GM12875 (cell line): ENCODE data around the gene CASZ1.

ENCODE experiments used
- H3K4me3 ChIP-seq: one replicate; pipeline ENCODE4 v1.5.1; 2011; ENCODE audit warnings: low read depth, low read length, control low read depth
- CTCF ChIP-seq: IDR thresholded peaks from 2 replicates; pipeline ENCODE4 v1.5.1; 2011; ENCODE audit warnings: low read depth, mild to moderate bottlenecking, control low read depth, inconsistent platforms, low read length, moderate library complexity, borderline replicate concordance; ENCODE audit not compliant: insufficient read depth

The CASZ1 gene

DNA sequence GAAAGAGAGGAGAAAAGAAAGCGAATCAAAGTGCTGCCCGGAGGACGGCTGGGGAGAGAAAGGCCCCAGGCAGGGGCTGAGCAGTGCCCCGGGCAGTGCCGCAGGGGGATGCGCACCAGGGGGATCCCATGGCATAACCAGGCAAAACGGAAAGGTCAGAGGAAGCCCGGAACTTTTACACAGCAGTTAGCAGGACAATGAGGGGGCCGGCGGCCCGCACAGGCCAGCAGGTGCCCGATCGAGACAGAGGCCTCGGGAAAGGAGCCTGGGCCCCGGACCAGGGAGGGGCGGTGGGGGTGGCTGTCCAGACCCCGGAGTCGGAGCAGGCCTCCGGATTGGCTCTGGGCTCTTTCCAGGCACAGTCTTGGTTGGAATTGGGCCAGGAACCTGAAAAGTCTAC, 86.8 kb downstream of the CASZ1 start:
- no peak overlapping the region for H3K4me3 ChIP-seq
- TF ChIP-seq CTCF: no peak

DNA sequence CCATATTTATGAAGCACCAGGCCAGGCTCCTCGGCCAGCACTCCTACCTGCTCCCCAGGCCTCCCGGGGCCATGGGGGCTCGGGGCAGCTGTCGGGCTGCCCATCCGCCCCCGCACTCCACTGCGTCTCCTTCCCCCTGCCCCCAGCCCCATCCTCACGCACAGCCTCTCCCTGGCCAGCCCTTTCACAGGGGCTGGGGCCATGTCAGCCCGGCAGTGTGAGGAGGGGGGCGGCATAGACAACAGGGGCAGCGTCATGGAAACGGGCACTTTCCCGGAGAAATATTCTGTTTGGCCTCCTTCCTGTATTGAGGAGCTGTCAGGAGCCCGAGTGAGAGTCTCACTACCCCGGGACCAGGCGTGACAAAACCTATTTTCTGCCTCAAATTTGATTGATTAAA, 87.3 kb downstream of the CASZ1 start:
- H3K4me3 ChIP-seq: no peak overlapping the region
- no peak for TF ChIP-seq CTCF

DNA sequence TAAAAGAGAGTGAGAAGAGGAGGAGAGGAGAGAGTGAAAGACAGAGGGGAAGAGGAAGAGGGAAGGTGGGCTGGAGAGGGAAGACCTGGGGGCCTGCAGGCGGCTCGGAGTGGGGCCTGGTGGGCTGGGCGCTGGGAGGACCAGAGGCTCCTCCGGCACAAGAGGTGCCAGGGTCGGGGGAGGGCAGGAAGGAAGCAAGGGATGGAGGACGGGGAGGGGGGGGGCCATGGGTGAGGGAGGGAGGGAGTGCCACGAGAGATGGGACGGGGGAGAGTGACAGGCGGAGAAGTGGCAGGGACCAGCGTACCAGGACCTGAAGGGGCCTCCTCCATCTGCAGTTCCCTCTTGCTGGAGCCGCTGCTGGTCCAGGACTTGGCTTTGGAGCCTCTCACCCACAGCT, 87.7 kb downstream of the CASZ1 start:
- H3K4me3 ChIP-seq: no peak overlapping the region

DNA sequence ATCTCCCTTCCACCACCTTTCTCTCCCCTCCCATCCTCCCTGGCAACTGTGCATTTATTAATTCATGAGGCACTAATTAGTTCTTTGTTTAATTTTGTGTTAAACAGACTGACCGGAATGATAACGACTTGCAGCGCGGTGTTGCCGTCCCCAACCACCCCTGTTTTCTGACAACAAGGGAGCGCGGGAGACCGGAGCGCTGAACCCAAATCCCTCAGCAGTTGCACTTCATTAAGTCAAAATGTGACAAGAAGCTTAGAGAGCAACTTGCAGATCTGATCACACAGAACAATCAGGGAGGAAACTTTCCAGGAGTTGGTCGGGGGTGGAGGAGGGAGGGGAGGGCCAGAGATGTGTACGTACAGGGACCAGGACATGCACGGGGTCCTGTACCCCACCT, 89.2 kb downstream of the CASZ1 start:
- H3K4me3 ChIP-seq: no peak overlapping the region
- TF ChIP-seq CTCF: no peak

More for the DNA sequence above, 87.7 kb downstream of the CASZ1 start:
- no peak for TF ChIP-seq CTCF

- no peak overlapping the region for H3K4me3 ChIP-seq
- TF ChIP-seq CTCF: no peak
These were observed 90.0 kb downstream of the CASZ1 start for GRCh38 chr1:10706376-10706913.

DNA sequence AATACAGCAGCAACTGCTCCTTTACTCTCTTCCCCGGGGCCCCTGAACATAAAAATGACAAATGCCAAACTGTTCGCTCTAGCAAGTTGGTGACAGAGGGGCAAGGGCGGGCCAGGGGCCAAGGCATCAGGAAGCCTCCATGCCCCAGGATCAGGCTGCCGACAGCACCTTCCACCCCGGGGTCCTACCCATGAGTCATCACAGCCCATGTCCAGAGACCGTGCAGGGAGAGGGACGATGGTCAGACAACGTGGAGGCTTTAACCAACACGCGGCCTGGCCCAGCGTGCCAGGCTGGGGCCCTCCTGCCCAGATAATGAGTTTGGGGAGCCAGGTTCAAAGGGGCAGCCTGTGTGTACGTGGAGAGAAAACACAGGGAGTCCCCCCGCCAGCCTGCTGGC, 90.5 kb downstream of the CASZ1 start:
- H3K4me3 ChIP-seq: no peak overlapping the region
- TF ChIP-seq CTCF: no peak

DNA sequence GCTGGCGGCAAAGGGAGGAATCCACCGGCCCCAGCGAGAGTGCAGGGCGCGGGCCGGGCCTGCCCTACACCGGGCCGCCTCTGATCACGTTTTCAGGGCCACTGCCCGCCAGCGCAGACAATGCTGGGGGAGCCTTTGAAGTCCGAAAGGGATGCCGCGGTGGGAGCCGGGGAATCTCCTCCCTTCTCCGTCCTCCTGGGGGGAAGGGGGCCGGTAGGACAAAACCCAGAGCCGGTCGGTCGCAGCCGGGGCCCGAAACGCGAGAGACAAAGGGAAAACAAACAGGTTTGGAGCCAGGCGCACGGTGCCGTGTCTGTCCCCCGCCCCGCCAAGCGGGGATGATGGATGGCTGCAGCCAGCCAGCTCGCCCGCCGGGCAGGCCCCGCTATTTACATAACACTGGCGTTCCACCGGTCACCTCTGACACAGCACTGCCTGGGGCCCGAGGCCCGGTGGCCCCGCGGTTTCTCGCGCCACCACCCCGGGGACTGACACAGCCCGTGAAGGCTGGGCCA, 92.0 kb downstream of the CASZ1 start:
- no peak overlapping the region for H3K4me3 ChIP-seq
- no peak for TF ChIP-seq CTCF
